ENCODE results near the gene MMP24OS. TPM values are rescaled to one million over a fixed set of nuclear protein-coding genes. Genes with fewer than 3 reads are reported as not detected.

Gene MMP24OS
- total and polyA plus RNA-seq, 5 donors from 2014 or later, result 8.7 to 50.6 (median 9.6) TPM

- DNase-seq, result no peak
- Mint-ChIP-seq H3K36me3 (peaks cover 18% of the 10 kb centered on the region), H3K27ac (peak overlapping the region in 1 of 3 donors; percentile 62), H3K4me1 (peaks cover 0 to 51% (median 28%) of the 10 kb centered on the region in 4 donors), H3K9me3 (no peaks in the 10 kb centered on the region), H3K4me3 (peak overlapping the region; percentile 15 to 65 (median 57)), H3K27me3 (no peaks in the 10 kb centered on the region)
- Histone ChIP-seq H3K4me3 (ENCODE audit: low read depth, low read length) (no peak overlapping the region), H3K9me3 (ENCODE audit: control insufficient read depth in 2 of 2, low read length in 2 of 2) (no peaks in the 10 kb centered on the region), H3K4me1 (ENCODE audit: control insufficient read depth, insufficient read depth, low read length, poor library complexity, severe bottlenecking) (peaks cover 35% of the 10 kb centered on the region), H3K36me3 (ENCODE audit: control insufficient read depth, insufficient read depth, low read length) (peaks cover 27% of the 10 kb centered on the region), H3K27me3 (ENCODE audit: control insufficient read depth, insufficient read depth, low read length) (no peaks in the 10 kb centered on the region), H3K27ac (ENCODE audit: insufficient read depth, low read length, poor library complexity, severe bottlenecking) (no peak overlapping the region)
- ATAC-seq (ENCODE audit: low read depth in 2 of 2), result no peak
Observed at GRCh38 chr20:35281506-35282101, 3.7 kb upstream of the MMP24OS start.

GRCh38 chr20:35280523-35280922, 2.6 kb upstream of the MMP24OS start:
- peak overlapping the region in 2 of 4 donors; percentile 57 to 94 for H3K4me3 Mint-ChIP-seq
- peaks cover 0 to 56% (median 28%) of the 10 kb centered on the region in 4 donors for H3K4me1 Mint-ChIP-seq
- H3K27ac Mint-ChIP-seq, result peak overlapping the region in 2 of 3 donors; percentile 88 to 99
- ATAC-seq (ENCODE audit: low read depth in 2 of 2) (no peak), DNase-seq (no peak)
- no peaks in the 10 kb centered on the region for H3K27me3 Mint-ChIP-seq
- Histone ChIP-seq H3K4me3 (ENCODE audit: low read depth, low read length) (no peak overlapping the region), H3K9me3 (ENCODE audit: control insufficient read depth in 2 of 2, low read length in 2 of 2) (no peaks in the 10 kb centered on the region), H3K27me3 (ENCODE audit: control insufficient read depth, insufficient read depth, low read length) (no peaks in the 10 kb centered on the region), H3K27ac (ENCODE audit: insufficient read depth, low read length, poor library complexity, severe bottlenecking) (no peak overlapping the region), H3K36me3 (ENCODE audit: control insufficient read depth, insufficient read depth, low read length) (peaks cover 27% of the 10 kb centered on the region), H3K4me1 (ENCODE audit: control insufficient read depth, insufficient read depth, low read length, poor library complexity, severe bottlenecking) (peaks cover 43% of the 10 kb centered on the region)
- peaks cover 18% of the 10 kb centered on the region for H3K36me3 Mint-ChIP-seq
- no peaks in the 10 kb centered on the region for H3K9me3 Mint-ChIP-seq

DNA sequence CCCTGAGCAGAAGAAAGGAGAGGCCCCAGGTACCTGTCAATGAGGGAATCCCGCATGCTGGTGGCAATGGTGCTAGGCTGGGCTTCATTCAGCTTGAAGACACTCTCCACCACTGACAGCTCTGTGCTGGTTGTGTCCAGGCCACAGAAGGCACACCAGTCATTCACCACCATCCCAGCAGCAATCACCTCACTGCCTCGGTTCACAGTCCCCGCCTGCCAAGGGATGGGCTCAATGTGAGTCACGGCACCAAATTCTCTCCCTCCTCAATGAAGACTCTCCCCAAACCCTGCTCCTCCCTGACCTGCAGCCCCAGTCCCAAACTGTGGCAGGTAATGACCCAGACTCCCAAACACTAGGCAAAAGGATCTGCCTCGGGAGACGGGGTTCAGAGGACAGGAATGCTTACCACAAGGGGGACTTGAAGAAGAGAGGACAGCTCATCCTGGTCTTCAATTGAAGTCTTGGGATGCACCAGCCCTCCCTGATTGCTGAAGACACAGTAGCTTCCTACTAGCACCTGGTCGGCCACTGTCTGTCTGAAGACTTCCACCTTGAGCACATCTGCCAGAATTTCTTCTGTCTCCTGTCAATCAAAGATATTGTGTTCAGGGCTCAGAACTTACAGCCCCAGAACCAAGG, 1.7 kb upstream of the MMP24OS start:
- Histone ChIP-seq H3K27ac (ENCODE audit: insufficient read depth, low read length, poor library complexity, severe bottlenecking) (no peak overlapping the region), H3K36me3 (ENCODE audit: control insufficient read depth, insufficient read depth, low read length) (peaks cover 27% of the 10 kb centered on the region), H3K4me1 (ENCODE audit: control insufficient read depth, insufficient read depth, low read length, poor library complexity, severe bottlenecking) (peaks cover 36% of the 10 kb centered on the region), H3K9me3 (ENCODE audit: control insufficient read depth in 2 of 2, low read length in 2 of 2) (no peaks in the 10 kb centered on the region), H3K4me3 (ENCODE audit: low read depth, low read length) (no peak overlapping the region), H3K27me3 (ENCODE audit: control insufficient read depth, insufficient read depth, low read length) (no peaks in the 10 kb centered on the region)
- H3K27me3 Mint-ChIP-seq, result no peaks in the 10 kb centered on the region
- H3K4me3 Mint-ChIP-seq, result peak overlapping the region in 3 of 4 donors; percentile 0 to 94 (median 87)
- H3K4me1 Mint-ChIP-seq, result peaks cover 0 to 54% (median 24%) of the 10 kb centered on the region in 4 donors
- H3K27ac Mint-ChIP-seq, result peak overlapping the region; percentile 44 to 99 (median 88)
- DNase-seq, result no peak
- H3K9me3 Mint-ChIP-seq, result no peaks in the 10 kb centered on the region
- no peak for ATAC-seq (ENCODE audit: low read depth in 2 of 2)
- H3K36me3 Mint-ChIP-seq, result peaks cover 18% of the 10 kb centered on the region

DNA sequence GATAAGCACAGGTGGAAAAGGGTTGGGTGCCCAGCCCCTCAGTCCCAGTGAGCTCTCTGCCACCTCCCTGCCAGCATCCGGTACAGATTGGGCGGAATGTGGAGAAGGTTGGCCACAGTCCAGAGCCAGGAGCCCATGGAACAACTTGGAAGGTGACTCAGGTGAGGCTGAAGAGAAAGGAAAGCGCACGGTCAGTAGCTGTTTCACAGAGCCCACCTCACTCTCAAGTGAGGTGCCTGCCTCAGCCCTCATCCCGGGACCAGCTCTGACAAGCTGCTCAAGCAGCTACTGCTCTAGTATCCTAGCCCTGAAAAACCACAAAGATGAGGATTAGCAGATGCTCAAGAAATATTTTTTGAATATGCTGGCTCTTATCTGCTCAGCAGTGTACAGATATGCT, 1.1 kb upstream of the MMP24OS start:
- Mint-ChIP-seq H3K27ac (peak overlapping the region; percentile 20 to 99 (median 93)), H3K4me3 (peak overlapping the region in 3 of 4 donors; percentile 48 to 94 (median 87)), H3K4me1 (peaks cover 0 to 52% (median 23%) of the 10 kb centered on the region in 4 donors), H3K27me3 (no peaks in the 10 kb centered on the region), H3K9me3 (no peaks in the 10 kb centered on the region), H3K36me3 (peaks cover 18% of the 10 kb centered on the region)
- H3K9me3 ChIP-seq (ENCODE audit: control insufficient read depth in 2 of 2, low read length in 2 of 2), result no peaks in the 10 kb centered on the region
- H3K4me1 ChIP-seq (ENCODE audit: control insufficient read depth, insufficient read depth, low read length, poor library complexity, severe bottlenecking), result peaks cover 34% of the 10 kb centered on the region
- DNase-seq, result no peak
- H3K4me3 ChIP-seq (ENCODE audit: low read depth, low read length), result no peak overlapping the region
- H3K27me3 ChIP-seq (ENCODE audit: control insufficient read depth, insufficient read depth, low read length), result no peaks in the 10 kb centered on the region
- ATAC-seq (ENCODE audit: low read depth in 2 of 2), result no peak
- peak overlapping the region; percentile 93 for H3K27ac ChIP-seq (ENCODE audit: insufficient read depth, low read length, poor library complexity, severe bottlenecking)
- H3K36me3 ChIP-seq (ENCODE audit: control insufficient read depth, insufficient read depth, low read length), result peaks cover 27% of the 10 kb centered on the region

DNA sequence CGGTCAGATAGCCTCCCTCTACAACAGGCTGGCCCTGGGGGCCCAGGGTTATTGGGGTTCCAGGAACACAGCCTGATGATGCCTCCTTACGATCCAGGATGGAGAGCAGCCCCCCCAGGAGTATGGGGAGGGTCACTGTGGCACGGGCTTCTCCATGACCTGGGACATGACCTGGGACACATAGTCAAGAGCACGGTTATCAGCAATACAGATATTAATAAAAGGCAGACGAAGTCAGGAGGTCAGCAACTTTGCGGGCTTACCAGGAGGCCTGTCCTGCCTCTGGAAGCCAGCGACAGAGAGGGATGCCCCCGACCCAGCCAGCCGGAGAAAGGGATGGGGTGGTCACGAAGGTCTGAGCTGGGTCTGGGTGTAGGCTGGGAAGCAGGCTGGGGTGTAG, 795 bp downstream of the MMP24OS start:
- Mint-ChIP-seq H3K4me3 (peak overlapping the region; percentile 94 to 99 (median 97)), H3K36me3 (peaks cover 18% of the 10 kb centered on the region), H3K27ac (peak overlapping the region; percentile 99), H3K4me1 (peaks cover 0 to 45% (median 17%) of the 10 kb centered on the region in 4 donors), H3K9me3 (no peaks in the 10 kb centered on the region), H3K27me3 (no peaks in the 10 kb centered on the region)
- Histone ChIP-seq H3K27me3 (ENCODE audit: control insufficient read depth, insufficient read depth, low read length) (no peaks in the 10 kb centered on the region), H3K27ac (ENCODE audit: insufficient read depth, low read length, poor library complexity, severe bottlenecking) (peak overlapping the region; percentile 93), H3K36me3 (ENCODE audit: control insufficient read depth, insufficient read depth, low read length) (peaks cover 27% of the 10 kb centered on the region), H3K9me3 (ENCODE audit: control insufficient read depth in 2 of 2, low read length in 2 of 2) (no peaks in the 10 kb centered on the region), H3K4me3 (ENCODE audit: low read depth, low read length) (peak overlapping the region; percentile 77), H3K4me1 (ENCODE audit: control insufficient read depth, insufficient read depth, low read length, poor library complexity, severe bottlenecking) (peaks cover 22% of the 10 kb centered on the region)
- ATAC-seq (ENCODE audit: low read depth in 2 of 2) (no peak), DNase-seq (no peak)

GRCh38 chr20:35276408-35276807, 1.5 kb downstream of the MMP24OS start:
- Mint-ChIP-seq H3K27ac (peak overlapping the region in 2 of 3 donors; percentile 99), H3K27me3 (no peaks in the 10 kb centered on the region), H3K4me3 (peak overlapping the region; percentile 38 to 97 (median 96)), H3K36me3 (peaks cover 18% of the 10 kb centered on the region), H3K9me3 (no peaks in the 10 kb centered on the region), H3K4me1 (peaks cover 0 to 40% (median 13%) of the 10 kb centered on the region in 4 donors)
- no peaks in the 10 kb centered on the region for H3K27me3 ChIP-seq (ENCODE audit: control insufficient read depth, insufficient read depth, low read length)
- H3K9me3 ChIP-seq (ENCODE audit: control insufficient read depth in 2 of 2, low read length in 2 of 2), result no peaks in the 10 kb centered on the region
- ATAC-seq (ENCODE audit: low read depth in 2 of 2), result no peak
- no peak for DNase-seq
- peaks cover 27% of the 10 kb centered on the region for H3K36me3 ChIP-seq (ENCODE audit: control insufficient read depth, insufficient read depth, low read length)
- H3K4me1 ChIP-seq (ENCODE audit: control insufficient read depth, insufficient read depth, low read length, poor library complexity, severe bottlenecking), result peaks cover 22% of the 10 kb centered on the region
- H3K27ac ChIP-seq (ENCODE audit: insufficient read depth, low read length, poor library complexity, severe bottlenecking), result peak overlapping the region; percentile 93
- H3K4me3 ChIP-seq (ENCODE audit: low read depth, low read length), result peak overlapping the region; percentile 77

DNA sequence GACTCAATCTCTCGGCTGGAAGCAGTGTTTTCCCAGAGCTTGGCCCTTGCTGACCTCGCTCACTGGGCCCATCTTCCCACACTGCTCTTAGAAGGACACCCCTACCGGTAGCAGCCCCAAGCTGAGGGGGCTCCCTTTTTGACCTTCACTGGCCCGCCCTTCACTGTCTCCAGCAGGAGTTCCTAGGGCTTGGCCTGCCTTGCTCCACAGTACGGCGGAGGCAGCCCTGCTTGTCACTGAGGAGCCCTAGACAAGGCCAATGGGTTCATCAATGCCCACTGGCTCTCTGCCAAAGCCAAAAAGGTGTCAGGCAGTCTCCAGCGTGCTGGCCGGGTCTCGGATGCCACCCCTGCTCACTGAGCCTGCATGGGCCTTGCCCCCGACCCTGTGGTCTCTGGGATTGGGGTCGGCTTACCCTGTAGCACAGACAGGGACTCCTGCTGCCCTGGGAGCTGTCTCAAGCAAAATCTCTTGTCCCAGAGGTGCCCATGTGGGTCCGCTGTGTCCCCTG, 2.1 kb downstream of the MMP24OS start:
- Mint-ChIP-seq H3K27me3 (no peaks in the 10 kb centered on the region), H3K9me3 (no peaks in the 10 kb centered on the region), H3K4me1 (peaks cover 0 to 39% (median 13%) of the 10 kb centered on the region in 4 donors), H3K27ac (peak overlapping the region in 2 of 3 donors; percentile 20 to 62), H3K36me3 (peaks cover 24% of the 10 kb centered on the region), H3K4me3 (peak overlapping the region; percentile 32 to 97 (median 72))
- H3K9me3 ChIP-seq (ENCODE audit: control insufficient read depth in 2 of 2, low read length in 2 of 2), result no peaks in the 10 kb centered on the region
- ATAC-seq (ENCODE audit: low read depth in 2 of 2) (no peak), DNase-seq (no peak)
- H3K27me3 ChIP-seq (ENCODE audit: control insufficient read depth, insufficient read depth, low read length), result no peaks in the 10 kb centered on the region
- peaks cover 30% of the 10 kb centered on the region for H3K36me3 ChIP-seq (ENCODE audit: control insufficient read depth, insufficient read depth, low read length)
- no peak overlapping the region for H3K27ac ChIP-seq (ENCODE audit: insufficient read depth, low read length, poor library complexity, severe bottlenecking)
- H3K4me1 ChIP-seq (ENCODE audit: control insufficient read depth, insufficient read depth, low read length, poor library complexity, severe bottlenecking), result peaks cover 22% of the 10 kb centered on the region
- no peak overlapping the region for H3K4me3 ChIP-seq (ENCODE audit: low read depth, low read length)
